ENCODE measurements around the gene PPP6R1.

DNA sequence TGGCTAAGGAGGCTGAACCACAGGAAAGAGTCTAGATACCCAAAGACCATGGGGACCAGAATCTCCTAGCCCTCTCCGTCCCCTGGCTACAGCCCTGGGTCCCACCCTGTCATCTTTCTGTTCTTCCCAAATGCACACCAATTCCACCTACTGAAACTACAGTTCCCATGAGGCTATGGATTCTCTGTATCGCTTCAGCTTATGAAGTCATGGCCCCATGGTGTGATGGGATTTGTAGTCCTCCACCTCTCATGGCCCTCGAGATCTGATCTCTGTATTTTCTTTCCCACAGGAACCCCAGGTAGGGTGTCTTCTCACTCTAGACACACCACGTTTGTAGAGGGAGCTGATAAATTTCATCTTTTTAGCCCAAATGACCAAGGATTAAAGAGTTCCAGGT, 61.3 kb downstream of the PPP6R1 start:
- TF ChIP-seq, protein P1, sequence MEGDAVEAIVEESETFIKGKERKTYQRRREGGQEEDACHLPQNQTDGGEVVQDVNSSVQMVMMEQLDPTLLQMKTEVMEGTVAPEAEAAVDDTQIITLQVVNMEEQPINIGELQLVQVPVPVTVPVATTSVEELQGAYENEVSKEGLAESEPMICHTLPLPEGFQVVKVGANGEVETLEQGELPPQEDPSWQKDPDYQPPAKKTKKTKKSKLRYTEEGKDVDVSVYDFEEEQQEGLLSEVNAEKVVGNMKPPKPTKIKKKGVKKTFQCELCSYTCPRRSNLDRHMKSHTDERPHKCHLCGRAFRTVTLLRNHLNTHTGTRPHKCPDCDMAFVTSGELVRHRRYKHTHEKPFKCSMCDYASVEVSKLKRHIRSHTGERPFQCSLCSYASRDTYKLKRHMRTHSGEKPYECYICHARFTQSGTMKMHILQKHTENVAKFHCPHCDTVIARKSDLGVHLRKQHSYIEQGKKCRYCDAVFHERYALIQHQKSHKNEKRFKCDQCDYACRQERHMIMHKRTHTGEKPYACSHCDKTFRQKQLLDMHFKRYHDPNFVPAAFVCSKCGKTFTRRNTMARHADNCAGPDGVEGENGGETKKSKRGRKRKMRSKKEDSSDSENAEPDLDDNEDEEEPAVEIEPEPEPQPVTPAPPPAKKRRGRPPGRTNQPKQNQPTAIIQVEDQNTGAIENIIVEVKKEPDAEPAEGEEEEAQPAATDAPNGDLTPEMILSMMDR (IDR thresholded peaks at IDR 0.05) = no peak
- no peak for TF ChIP-seq POLR2A (IDR thresholded peaks at IDR 0.05)
